ENCODE data around the gene ACSL1.
"Not testable (repeated sequence)": the region's sequence is repeated elsewhere in the genome, so short reads cannot be mapped to it uniquely, and the experiment has no call there.

The ACSL1 gene

GRCh38 chr4:184784628-184785257, 41.0 kb downstream of the ACSL1 start:
- no peak for DNase-seq

- DNase-seq: no peak
Observed at GRCh38 chr4:184782731-184783373, 42.9 kb downstream of the ACSL1 start.

- DNase-seq: not testable (repeated sequence)
Observed at GRCh38 chr4:184779160-184779559, 46.6 kb downstream of the ACSL1 start.

- no peak for DNase-seq
Observed at GRCh38 chr4:184778325-184778724, 47.4 kb downstream of the ACSL1 start.

GRCh38 chr4:184776821-184777220, 48.9 kb downstream of the ACSL1 start:
- DNase-seq: no peak

- no peak for DNase-seq
Observed at GRCh38 chr4:184775854-184776555, 49.8 kb downstream of the ACSL1 start.

- no peak for DNase-seq
Observed at GRCh38 chr4:184774152-184774551, 51.6 kb downstream of the ACSL1 start.

- DNase-seq: no peak
Observed at GRCh38 chr4:184771416-184771815, 54.4 kb downstream of the ACSL1 start.

GRCh38 chr4:184769141-184769765, 56.5 kb downstream of the ACSL1 start:
- DNase-seq: no peak

- DNase-seq: no peak
Observed at GRCh38 chr4:184768296-184768695, 57.5 kb downstream of the ACSL1 start.

DNA sequence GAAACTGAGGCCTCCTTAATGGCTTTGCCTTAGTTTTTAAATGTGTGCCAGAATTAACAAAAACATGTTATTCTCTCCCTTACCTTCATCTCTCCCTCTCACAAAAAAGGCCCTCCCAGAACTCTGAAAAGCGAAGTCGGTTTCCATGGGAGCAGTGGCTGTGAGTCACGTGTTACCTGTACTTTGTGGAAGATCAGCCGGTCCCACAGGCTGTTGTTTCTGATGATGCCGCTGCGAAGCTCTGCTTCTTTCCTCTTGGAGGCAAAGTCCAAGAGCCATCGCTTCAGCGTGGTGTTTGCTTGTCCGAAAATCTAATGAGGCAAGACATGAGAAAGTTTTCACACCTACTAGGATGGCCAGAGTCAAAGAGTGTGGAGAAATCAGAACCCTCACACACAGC, 59.3 kb downstream of the ACSL1 start:
- DNase-seq: no peak

GRCh38 chr4:184765473-184766340, 60.1 kb downstream of the ACSL1 start:
- DNase-seq: no peak

DNA sequence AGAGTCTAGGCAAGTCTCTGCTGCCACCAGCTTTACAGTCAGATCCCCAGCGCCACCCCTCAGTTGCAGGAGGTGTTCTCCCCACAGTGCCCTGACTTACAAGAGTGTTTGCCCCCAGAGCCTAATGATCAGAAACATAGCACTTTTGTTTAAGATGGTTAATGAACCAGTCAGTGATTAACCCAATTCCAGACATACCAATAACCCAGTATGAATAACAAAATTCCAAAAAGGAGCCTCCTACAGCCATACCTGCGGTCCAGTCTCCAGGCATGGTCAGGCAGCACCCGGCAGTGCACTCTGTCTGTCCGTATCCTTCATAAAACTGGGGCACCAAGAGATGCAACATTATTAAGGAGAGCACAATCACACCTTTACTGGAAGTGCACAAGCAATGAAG, 61.2 kb downstream of the ACSL1 start:
- DNase-seq: no peak

DNA sequence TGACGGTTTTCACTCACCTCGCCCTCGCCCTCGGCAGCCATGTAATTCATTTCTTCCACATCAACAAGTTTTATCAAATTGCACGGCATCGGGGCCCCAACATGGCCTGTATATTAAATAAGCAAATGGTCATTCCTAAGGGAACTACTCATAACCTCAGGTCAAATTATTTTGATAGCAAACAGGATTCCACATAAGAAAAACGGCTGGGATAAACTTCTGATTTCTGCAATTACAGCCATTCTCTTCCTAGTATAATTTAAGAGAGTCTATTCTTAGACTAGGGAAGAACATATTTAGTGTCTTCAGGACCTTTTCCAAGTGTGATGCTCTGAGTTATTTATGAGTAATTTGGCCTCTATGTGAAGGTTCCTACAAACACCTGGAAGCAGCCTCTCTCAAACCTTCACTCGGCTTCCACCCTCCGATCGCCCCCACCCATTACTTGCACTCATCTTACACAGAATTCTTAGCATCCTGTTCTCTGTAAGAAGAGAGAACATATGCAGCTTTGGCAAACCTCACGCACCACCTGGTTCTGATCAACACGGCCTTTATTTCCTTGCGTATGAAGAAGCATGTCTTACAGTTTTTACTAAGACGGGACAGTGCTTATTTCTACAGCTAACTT, 62.5 kb downstream of the ACSL1 start:
- DNase-seq: no peak

DNA sequence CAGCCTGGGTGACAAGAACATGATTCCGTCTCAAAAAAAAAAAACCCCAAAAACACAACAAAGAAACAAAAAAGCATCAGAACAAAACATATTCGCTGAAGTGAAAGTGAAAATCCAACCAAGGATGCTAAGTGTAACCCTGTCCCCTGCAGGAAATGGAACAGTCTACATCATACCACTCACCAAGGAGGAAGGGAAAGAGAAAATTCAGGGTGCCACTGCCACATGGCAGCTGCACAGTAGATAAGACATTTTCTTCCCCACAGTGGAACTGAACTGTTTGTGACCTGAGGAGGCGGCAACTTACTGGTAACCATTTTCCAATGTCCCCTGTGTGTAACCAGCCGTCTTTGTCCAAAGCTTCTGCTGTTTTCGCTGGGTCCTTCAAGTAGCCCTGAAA, 63.7 kb downstream of the ACSL1 start:
- no peak for DNase-seq

GRCh38 chr4:184760681-184761080, 65.1 kb downstream of the ACSL1 start:
- DNase-seq: no peak

DNA sequence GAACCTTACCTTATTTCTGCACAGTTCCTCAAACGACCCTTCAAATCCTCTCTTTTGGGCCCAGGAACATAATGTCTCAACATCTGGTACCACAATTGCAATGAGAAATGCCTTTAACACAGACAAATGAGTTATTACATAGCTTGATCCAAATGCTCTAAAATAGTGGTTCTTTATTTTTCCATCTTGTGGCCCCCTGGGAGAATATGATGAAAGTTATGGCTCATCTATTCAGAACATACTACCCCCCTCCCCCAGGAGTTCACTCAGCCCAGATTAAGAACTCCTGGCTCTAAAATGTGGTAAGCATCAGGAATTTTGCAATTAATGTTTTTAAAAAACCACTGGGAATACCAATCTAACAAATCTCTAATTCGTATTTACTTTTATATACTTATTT, 68.0 kb downstream of the ACSL1 start:
- no peak for DNase-seq

DNA sequence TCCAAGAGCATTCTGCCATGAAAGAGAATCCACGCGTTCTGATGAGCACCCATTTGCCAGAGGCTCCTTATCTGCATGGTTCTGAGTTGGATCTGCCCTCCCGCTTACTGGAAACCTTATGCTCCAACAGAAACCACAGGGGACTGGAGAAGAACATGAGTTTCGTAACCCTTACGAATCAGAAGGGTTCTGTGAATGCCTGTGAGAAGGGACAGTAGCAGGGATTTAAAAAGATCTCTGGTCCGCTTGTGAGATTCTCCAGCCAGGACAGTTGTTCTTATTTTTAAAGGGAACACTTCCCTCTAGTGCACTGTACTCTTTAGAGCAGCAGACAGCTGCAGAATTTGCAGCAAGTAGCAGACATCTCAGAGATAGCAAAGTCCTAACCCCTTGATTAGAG, 69.4 kb downstream of the ACSL1 start:
- no peak for DNase-seq

DNA sequence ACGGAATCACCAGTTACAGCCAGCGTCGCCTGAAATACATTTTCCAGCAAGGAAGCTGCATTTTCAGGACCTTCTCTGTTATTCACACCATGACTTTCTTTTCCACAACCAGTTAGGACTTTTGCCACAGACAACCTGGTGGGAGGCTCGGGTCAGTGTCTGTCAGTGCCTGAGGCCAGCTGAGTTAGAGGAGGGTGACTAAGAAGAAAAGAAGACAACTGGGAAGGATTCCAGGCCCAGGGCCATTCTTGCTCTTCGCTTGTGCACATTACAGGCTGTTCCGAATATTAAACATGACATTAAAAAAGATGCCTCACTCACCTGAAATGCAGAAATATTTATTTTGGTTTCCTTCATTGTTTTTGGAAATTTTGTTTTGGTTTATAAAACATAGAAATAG, 70.5 kb downstream of the ACSL1 start:
- DNase-seq: no peak

DNA sequence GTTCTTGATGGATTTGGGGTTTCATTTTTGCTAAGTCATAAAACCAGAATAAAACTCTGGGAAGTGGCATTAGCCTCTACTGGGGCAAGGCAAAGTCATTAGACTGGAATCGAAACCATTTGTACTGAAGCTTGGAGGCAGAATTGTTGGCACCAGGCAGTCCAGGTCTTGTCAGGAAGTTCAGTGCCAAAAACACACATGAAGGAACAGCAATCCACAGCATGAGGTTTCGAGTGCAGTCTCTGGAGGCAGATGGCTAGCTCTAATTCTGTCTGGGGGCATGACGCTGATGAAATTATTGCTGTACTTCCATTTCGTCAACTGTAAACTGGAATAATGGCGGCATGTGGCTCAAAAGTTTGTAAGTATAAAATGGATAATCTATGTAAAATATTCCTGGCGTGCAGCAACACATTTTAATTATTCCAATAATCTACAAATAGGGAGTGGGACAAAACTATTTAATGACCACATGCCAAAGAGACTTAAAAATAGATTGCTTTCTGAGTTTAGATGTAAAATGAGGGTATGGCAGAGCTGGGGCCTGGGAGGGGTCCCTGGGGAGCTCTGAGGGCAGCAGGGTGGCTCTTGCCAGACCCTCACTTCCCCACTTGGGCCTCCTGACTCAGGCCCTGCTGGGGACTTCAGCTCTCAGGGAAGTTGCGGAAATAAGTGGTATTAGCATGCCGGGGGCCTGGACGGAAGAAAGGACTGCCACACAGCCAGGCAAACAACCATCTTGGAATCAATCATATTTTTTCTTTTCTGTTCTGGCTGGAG, 73.1 kb downstream of the ACSL1 start:
- DNase-seq: no peak

- DNase-seq: no peak
Observed at GRCh38 chr4:184751585-184751956, 74.2 kb downstream of the ACSL1 start.

Measured in SHP77 treated with DMSO at 0.1 percent for 48 hours (cell line).